Activated T-cell treated with anti-CD3 and anti-CD28 coated beads, Interleukin-2, amount 50 U/mL, for 4 hours (primary cell): ENCODE data around the gene KEAP1. TPM values are rescaled to one million over a fixed set of nuclear protein-coding genes. Genes with fewer than 3 reads are reported as not detected.
"Not testable (repeated sequence)": the region's sequence is repeated elsewhere in the genome, so short reads cannot be mapped to it uniquely, and the experiment has no call there.

Source experiments
- ATAC-seq, 2 donors: fragments of 200-7000 bp; cut with Tn5 transposase; one replicate each; pipeline ENCODE4 v1.10.0; 2021
- DNase-seq: peaks from one replicate; pipeline ENCODE4 v3.0.0-alpha.2; 2020
- H3K27me3 Mint-ChIP-seq: one replicate; pipeline ENCODE4 v1.8.0; 2021; ENCODE audit warnings: low read depth, mixed read lengths
- H3K36me3 Mint-ChIP-seq: one replicate; pipeline ENCODE4 v1.8.0; 2022; ENCODE audit warnings: mixed read lengths; ENCODE audit not compliant: insufficient read depth
- H3K4me1 Mint-ChIP-seq: one replicate; pipeline ENCODE4 v1.8.0; 2021; ENCODE audit warnings: low read depth, mixed read lengths
- H3K4me3 Mint-ChIP-seq: one replicate; pipeline ENCODE4 v1.8.0; 2021; ENCODE audit warnings: mild to moderate bottlenecking, moderate library complexity, mixed read lengths
- H3K9me3 Mint-ChIP-seq: one replicate; pipeline ENCODE4 v1.8.0; 2021; ENCODE audit warnings: mixed read lengths
- total RNA-seq, 3 donors: library from RNA; stranded (reverse); gene quantifications; one replicate each; pipeline ENCODE4 v1.2.1, GENCODE V29; 2021

The KEAP1 gene
- total RNA-seq, 3 donors from 2014 or later, result 89.9 to 98.7 (median 92.9) TPM

GRCh38 chr19:10538204-10538983, 35.2 kb upstream of the KEAP1 start:
- ATAC-seq (no peak), DNase-seq (no peak)
- H3K4me3 Mint-ChIP-seq, result no peak overlapping the region

GRCh38 chr19:10537668-10538067, 34.5 kb upstream of the KEAP1 start:
- ATAC-seq, result no peak
- Mint-ChIP-seq H3K4me1 (peaks cover 2% of the 10 kb centered on the region), H3K27me3 (peaks cover 23% of the 10 kb centered on the region), H3K4me3 (no peak overlapping the region), H3K36me3 (no peaks in the 10 kb centered on the region), H3K9me3 (no peaks in the 10 kb centered on the region)
- DNase-seq, result no peak

More at GRCh38 chr19:10538204-10538983, 35.2 kb upstream of the KEAP1 start:
- Mint-ChIP-seq H3K4me1 (peaks cover 3% of the 10 kb centered on the region), H3K9me3 (no peaks in the 10 kb centered on the region), H3K36me3 (no peaks in the 10 kb centered on the region), H3K27me3 (peaks cover 23% of the 10 kb centered on the region)

- Mint-ChIP-seq H3K36me3 (no peaks in the 10 kb centered on the region), H3K4me1 (peaks cover 2% of the 10 kb centered on the region), H3K27me3 (peaks cover 23% of the 10 kb centered on the region), H3K4me3 (no peak overlapping the region), H3K9me3 (no peaks in the 10 kb centered on the region)
- no peak for ATAC-seq
- no peak for DNase-seq
Measured at GRCh38 chr19:10535613-10536012, 32.5 kb upstream of the KEAP1 start.

GRCh38 chr19:10533646-10534386, 30.7 kb upstream of the KEAP1 start:
- no peak for ATAC-seq
- peaks cover under 1% of the 10 kb centered on the region for H3K4me1 Mint-ChIP-seq
- H3K9me3 Mint-ChIP-seq, result no peaks in the 10 kb centered on the region
- no peak for DNase-seq
- no peaks in the 10 kb centered on the region for H3K36me3 Mint-ChIP-seq
- H3K27me3 Mint-ChIP-seq, result peaks cover 17% of the 10 kb centered on the region
- H3K4me3 Mint-ChIP-seq, result no peak overlapping the region

GRCh38 chr19:10532457-10532856, 29.3 kb upstream of the KEAP1 start:
- Mint-ChIP-seq H3K9me3 (no peaks in the 10 kb centered on the region), H3K4me3 (no peak overlapping the region), H3K27me3 (peaks cover 8% of the 10 kb centered on the region), H3K4me1 (no peaks in the 10 kb centered on the region), H3K36me3 (no peaks in the 10 kb centered on the region)
- ATAC-seq (no peak), DNase-seq (no peak)

- DNase-seq, H3K27me3 Mint-ChIP-seq, H3K4me3 Mint-ChIP-seq, H3K9me3 Mint-ChIP-seq, ATAC-seq, H3K36me3 Mint-ChIP-seq, H3K4me1 Mint-ChIP-seq: not testable (repeated sequence)
Measured at GRCh38 chr19:10526887-10527286, 23.7 kb upstream of the KEAP1 start.

- DNase-seq (no peak), ATAC-seq (no peak)
- Mint-ChIP-seq H3K4me1 (no peaks in the 10 kb centered on the region), H3K27me3 (peaks cover 2% of the 10 kb centered on the region), H3K36me3 (no peaks in the 10 kb centered on the region), H3K4me3 (no peak overlapping the region), H3K9me3 (no peaks in the 10 kb centered on the region)
Measured at GRCh38 chr19:10525636-10526035, 22.5 kb upstream of the KEAP1 start.

- DNase-seq (no peak), ATAC-seq (no peak)
- H3K9me3 Mint-ChIP-seq, result no peaks in the 10 kb centered on the region
- H3K4me3 Mint-ChIP-seq, result no peak overlapping the region
- peaks cover 21% of the 10 kb centered on the region for H3K27me3 Mint-ChIP-seq
- H3K36me3 Mint-ChIP-seq, result no peaks in the 10 kb centered on the region
- H3K4me1 Mint-ChIP-seq, result peaks cover 17% of the 10 kb centered on the region
Measured at GRCh38 chr19:10523135-10523636, 20.0 kb upstream of the KEAP1 start.

GRCh38 chr19:10521461-10522171, 18.5 kb upstream of the KEAP1 start:
- peaks cover 28% of the 10 kb centered on the region for H3K27me3 Mint-ChIP-seq
- ATAC-seq, result no peak
- no peak for DNase-seq
- H3K4me1 Mint-ChIP-seq, result peaks cover 24% of the 10 kb centered on the region
- H3K4me3 Mint-ChIP-seq, result no peak overlapping the region
- H3K9me3 Mint-ChIP-seq, result no peaks in the 10 kb centered on the region
- H3K36me3 Mint-ChIP-seq, result no peaks in the 10 kb centered on the region

GRCh38 chr19:10520652-10521318, 17.6 kb upstream of the KEAP1 start:
- H3K4me3 Mint-ChIP-seq, result no peak overlapping the region
- no peaks in the 10 kb centered on the region for H3K36me3 Mint-ChIP-seq
- no peaks in the 10 kb centered on the region for H3K9me3 Mint-ChIP-seq
- DNase-seq, result no peak
- ATAC-seq, result no peak
- peaks cover 36% of the 10 kb centered on the region for H3K27me3 Mint-ChIP-seq
- peaks cover 28% of the 10 kb centered on the region for H3K4me1 Mint-ChIP-seq

GRCh38 chr19:10519421-10519820, 16.3 kb upstream of the KEAP1 start:
- no peaks in the 10 kb centered on the region for H3K9me3 Mint-ChIP-seq
- H3K27me3 Mint-ChIP-seq, result peaks cover 49% of the 10 kb centered on the region
- ATAC-seq, result no peak
- H3K4me3 Mint-ChIP-seq, result peak overlapping the region; percentile 78
- no peaks in the 10 kb centered on the region for H3K36me3 Mint-ChIP-seq
- no peak for DNase-seq
- peaks cover 30% of the 10 kb centered on the region for H3K4me1 Mint-ChIP-seq

GRCh38 chr19:10518444-10519361, 15.5 kb upstream of the KEAP1 start:
- Mint-ChIP-seq H3K4me1 (peaks cover 32% of the 10 kb centered on the region), H3K9me3 (no peaks in the 10 kb centered on the region), H3K27me3 (peaks cover 53% of the 10 kb centered on the region), H3K4me3 (peak overlapping the region; percentile 78), H3K36me3 (no peaks in the 10 kb centered on the region)
- ATAC-seq (no peak), DNase-seq (no peak)

GRCh38 chr19:10517760-10518443, 14.7 kb upstream of the KEAP1 start:
- DNase-seq (no peak), ATAC-seq (peak; percentile 9 to 14)
- H3K36me3 Mint-ChIP-seq, result no peaks in the 10 kb centered on the region
- peaks cover 61% of the 10 kb centered on the region for H3K27me3 Mint-ChIP-seq
- H3K9me3 Mint-ChIP-seq, result no peaks in the 10 kb centered on the region
- peaks cover 38% of the 10 kb centered on the region for H3K4me1 Mint-ChIP-seq
- peak overlapping the region; percentile 78 for H3K4me3 Mint-ChIP-seq
